GM12801 (cell line): ENCODE results near the gene CFAP299.

ENCODE experiments used
- TF ChIP-seq, protein P1 (sequence below): IDR thresholded peaks from one replicate; pipeline ENCODE4 v1.5.1; 2011; ENCODE audit warnings: control low read depth; ENCODE audit not compliant: insufficient read length; ENCODE audit errors: extremely low read depth

CFAP299 gene

DNA sequence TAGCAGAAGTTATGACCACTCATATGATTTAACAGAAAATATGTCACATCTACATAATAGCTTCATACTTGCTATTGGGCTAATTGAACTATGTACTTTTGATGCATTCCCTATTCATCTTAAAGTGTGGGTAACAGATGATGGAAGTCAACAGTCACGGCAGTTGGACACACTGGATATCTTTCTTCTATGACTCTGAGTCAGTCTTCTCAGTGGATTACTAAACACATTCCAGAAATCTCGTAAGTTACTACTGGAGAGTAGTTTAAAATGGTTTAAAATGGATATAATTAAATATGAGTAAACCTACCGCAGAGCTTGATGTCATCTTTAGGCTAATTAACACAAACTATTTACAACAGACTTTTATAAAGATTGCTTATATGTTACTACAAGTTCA is 30.1 kb upstream of the CFAP299 start:
- TF ChIP-seq, protein P1, sequence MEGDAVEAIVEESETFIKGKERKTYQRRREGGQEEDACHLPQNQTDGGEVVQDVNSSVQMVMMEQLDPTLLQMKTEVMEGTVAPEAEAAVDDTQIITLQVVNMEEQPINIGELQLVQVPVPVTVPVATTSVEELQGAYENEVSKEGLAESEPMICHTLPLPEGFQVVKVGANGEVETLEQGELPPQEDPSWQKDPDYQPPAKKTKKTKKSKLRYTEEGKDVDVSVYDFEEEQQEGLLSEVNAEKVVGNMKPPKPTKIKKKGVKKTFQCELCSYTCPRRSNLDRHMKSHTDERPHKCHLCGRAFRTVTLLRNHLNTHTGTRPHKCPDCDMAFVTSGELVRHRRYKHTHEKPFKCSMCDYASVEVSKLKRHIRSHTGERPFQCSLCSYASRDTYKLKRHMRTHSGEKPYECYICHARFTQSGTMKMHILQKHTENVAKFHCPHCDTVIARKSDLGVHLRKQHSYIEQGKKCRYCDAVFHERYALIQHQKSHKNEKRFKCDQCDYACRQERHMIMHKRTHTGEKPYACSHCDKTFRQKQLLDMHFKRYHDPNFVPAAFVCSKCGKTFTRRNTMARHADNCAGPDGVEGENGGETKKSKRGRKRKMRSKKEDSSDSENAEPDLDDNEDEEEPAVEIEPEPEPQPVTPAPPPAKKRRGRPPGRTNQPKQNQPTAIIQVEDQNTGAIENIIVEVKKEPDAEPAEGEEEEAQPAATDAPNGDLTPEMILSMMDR: no peak

DNA sequence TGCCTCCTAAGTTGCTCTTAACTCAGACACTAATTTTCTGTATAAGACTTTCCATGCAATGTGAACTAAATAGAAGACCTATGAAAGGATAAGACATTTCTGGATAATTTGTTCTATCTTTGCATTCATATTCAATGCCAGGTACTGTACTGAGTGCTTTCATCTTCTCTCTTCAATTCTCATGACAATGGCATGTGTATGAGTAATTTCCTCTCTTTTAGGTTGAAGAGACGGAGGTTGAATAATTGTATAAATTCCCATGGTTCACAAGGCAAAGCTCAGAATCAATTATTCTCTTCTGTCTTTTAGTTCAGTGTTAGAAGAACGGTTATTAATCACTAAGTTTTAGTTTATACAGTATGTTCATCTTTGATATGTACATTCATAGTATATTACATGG is 29.3 kb upstream of the CFAP299 start:
- TF ChIP-seq, protein P1: no peak

DNA sequence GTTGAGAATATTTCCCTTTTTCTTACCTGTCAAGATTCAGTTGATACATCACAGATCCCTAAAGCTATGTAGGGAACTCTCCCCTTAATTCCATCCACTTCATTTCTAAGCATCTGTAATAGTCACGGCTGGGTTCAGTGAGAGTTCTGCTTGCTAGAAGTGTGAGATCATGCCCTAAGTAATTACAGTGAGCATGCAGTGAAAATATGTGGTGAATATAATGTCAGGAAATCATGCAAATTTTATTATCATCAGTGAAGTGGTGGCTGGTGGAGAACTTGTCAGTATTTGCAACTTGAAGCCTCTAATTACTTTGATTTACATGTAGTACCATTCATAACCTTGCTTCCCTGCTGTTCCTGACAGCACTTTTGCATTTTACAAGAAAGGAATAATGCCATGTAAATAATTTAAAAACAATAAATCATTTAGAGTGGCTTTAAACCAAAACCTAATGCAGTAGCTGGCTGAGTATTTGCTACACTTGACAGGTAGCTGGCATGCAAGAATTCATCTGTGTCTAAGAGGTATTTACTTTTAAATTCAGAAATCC is 28.3 kb upstream of the CFAP299 start:
- TF ChIP-seq, protein P1: no peak

DNA sequence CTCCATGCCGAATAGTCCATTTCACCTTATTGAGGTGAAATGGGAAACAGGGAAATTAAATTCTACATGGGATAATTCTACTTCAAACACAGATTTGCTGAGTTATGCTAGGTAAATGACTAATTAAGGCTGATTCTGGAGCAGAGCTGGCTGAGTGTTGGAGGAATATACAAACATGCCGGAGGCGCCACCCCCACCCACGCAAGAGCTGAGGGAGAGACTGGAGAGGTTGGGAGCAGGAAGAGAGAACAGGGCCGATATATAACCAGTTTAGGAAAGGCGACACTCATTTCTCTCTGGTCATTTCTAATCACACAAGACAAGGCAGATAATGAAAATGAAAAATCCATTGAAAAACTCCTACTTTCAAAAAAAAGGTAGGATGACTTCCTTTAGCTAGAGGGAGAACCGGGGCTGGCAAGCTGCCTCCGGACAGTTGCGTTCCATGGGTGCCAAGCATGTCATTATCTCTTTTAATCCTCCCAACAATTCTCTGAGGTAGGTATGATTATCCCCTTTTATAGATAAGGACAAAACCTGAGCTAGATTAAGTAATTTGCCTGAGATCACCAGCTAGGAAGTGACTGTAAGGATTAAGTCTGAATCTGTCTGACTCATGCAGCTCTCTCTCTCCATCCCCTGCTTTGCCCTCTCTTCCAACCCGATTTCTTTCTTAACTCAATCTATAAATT is 27.6 kb upstream of the CFAP299 start:
- TF ChIP-seq, protein P1: no peak

- TF ChIP-seq, protein P1: no peak
These were observed 27.1 kb upstream of the CFAP299 start for GRCh38 chr4:80308466-80308822.

DNA sequence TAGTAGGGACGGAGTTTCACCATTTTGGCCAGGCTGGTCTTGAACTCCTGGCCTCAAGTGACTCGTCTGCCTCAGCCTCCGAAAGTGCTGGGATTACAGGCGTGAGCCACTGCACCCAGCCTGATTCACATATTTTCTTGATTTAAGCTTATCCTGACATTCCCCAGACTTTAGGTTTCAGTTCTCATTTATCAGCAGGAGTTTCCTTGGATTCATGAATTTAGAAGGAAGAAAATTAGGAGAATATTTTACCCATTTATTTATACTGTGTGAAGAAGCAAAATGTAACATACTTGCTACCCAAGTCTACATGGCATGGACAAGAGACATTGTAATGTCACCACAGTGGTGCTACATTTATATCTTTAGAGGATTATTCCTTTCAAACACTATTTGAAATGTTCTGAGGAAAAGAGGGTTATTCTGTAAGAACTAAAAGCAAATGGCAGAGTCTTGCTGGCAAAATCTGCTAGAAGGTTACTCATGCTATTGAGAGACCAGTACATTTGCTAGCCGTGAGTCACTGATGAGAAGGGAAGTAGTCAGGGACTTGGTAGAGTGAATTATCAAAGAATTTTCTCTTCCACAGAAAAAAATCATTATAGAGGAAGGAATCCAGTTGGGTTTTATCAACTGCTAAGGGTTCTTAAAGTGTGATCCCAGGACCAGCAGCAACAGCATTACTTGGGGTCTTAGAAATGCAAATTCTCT is 26.1 kb upstream of the CFAP299 start:
- TF ChIP-seq, protein P1: no peak

- TF ChIP-seq, protein P1: no peak
These were observed 24.4 kb upstream of the CFAP299 start for GRCh38 chr4:80311130-80311529.
